Smooth muscle cell of the brain vasculature (primary cell): ENCODE data around the gene PRDM2.
A peak's percentile ranks its signal among the peaks of the same experiment; 100 is the strongest.
"Not testable (repeated sequence)": the region's sequence is repeated elsewhere in the genome, so short reads cannot be mapped to it uniquely, and the experiment has no call there.

ENCODE experiments used
- DNase-seq: peaks from one replicate; pipeline ENCODE4 v3.0.0-alpha.2; 2012; ENCODE audit warnings: low read depth, low spot score

Gene PRDM2

GRCh38 chr1:13697738-13698137, 2.2 kb upstream of the PRDM2 start:
- no peak for DNase-seq

GRCh38 chr1:13699510-13699909, 478 bp upstream of the PRDM2 start:
- DNase-seq = no peak

- DNase-seq = no peak
Measured at GRCh38 chr1:13700521-13701270, 708 bp downstream of the PRDM2 start.

GRCh38 chr1:13701271-13701640, 1.3 kb downstream of the PRDM2 start:
- DNase-seq = no peak

GRCh38 chr1:13702425-13703127, 2.6 kb downstream of the PRDM2 start:
- no peak for DNase-seq

DNA sequence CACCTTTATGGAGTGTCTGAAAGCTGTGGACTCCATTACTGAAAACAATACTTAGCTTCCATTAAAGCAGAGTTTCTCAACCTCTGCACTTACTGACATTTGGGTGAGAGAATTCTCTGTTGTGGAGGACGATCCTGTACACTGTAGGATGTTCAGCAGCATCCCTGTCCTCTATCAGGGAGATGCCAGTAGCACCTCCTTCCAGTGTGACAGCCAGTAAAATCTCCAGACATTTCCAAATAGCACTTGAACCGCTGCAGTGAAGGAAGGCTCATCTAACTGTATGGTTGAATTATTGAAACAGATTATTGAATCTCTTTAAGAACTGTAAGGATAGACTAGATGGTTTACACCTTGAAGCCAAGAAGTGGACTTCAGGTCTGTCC, 3.1 kb downstream of the PRDM2 start:
- no peak for DNase-seq

- DNase-seq = no peak
Measured at GRCh38 chr1:13703558-13704490, 3.8 kb downstream of the PRDM2 start.

- DNase-seq = no peak
Measured at GRCh38 chr1:13706046-13706445, 6.1 kb downstream of the PRDM2 start.

- DNase-seq = no peak
Measured at GRCh38 chr1:13707164-13707563, 7.2 kb downstream of the PRDM2 start.

DNA sequence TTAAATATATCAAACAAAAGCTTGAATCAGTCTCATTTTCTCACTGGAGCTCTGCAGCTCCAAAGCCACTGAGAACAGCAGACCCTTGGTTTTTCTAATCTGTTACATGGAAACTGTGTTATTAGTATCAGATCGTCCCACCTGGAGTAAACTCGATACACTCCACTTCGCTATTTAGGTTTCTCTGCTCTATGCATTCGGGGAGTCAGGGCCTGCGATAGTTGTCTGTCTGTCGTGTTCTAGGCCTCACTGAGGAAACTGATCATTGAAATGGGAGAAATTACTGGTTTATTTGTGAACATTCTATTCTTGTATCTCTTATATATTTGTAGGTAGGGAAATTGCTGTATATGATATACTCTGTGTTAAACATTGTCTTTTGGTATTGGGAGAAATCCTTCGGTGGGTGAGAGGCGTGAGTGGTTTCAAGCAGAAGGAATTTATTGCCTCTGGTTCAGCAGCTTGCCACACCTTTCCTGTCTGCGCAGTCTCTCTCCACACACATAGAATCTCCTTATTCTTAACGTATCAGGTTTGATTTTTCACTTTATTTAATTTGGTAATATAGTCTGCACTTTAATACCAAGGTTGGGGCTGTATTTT, 8.5 kb downstream of the PRDM2 start:
- DNase-seq = no peak

DNA sequence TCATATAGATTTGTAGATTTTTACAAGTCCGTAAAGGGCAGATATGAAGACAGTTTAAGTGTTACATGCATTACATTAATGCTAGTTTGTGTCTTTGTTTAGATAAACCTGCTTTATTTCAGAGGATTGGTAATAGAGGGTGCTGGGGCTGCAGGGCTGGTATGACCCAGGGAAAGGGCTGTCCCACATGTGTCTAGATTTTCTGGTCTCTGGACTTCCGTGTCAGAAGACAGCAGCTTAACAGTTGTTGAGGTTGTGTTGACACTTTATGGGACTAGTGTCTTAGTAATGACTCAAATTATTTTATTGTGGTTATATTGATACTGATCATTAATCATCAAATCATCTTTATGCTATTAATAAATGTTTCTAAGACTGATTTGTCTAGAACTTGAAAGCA, 10.1 kb downstream of the PRDM2 start:
- DNase-seq = no peak

DNA sequence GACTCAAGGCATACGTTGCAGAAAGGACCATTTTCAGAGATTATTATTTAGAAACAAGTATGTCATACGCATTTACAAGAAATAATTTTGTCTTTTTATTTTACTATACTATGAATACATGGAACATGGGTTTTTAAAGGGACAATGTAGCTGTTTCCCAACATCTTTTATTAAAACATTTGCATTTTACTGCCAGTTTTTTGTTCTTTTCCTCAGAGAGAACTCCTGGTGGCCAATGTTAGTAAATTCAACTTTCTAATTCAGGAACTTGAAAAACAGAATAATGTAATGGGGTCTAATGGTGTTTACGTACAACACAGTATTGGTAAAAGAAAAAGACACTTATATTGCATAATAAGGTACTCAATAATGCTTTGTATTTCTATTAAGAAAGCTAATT, 14.9 kb downstream of the PRDM2 start:
- DNase-seq = no peak

GRCh38 chr1:13715616-13716287, 15.8 kb downstream of the PRDM2 start:
- DNase-seq = not testable (repeated sequence)

GRCh38 chr1:13722808-13723360, 22.9 kb downstream of the PRDM2 start:
- no peak for DNase-seq

- no peak for DNase-seq
Measured at GRCh38 chr1:13723810-13724209, 23.8 kb downstream of the PRDM2 start.

DNA sequence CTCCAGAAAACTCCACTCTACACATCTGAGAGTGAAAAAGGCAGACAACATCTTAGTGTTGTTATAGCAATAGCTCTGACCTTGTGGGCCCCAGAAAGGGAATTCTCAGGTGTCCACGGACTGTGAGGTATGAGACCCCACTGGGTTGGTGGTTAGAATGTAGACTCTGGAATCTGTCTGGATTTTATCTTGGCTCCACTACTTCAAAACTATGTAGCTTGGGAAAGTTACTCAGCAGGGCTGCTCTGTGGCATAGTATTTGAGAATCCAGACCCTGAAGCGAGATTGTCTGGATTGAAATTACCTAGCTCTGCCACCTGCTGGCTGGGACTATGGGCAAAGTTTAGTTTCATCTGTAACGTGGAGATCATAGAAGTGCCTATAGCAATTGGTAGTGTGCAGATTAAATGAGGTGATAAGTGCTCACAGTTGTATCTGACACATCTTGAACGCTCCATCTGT, 25.8 kb downstream of the PRDM2 start:
- DNase-seq = peak; percentile 17

- no peak for DNase-seq
Measured at GRCh38 chr1:13728091-13728715, 28.2 kb downstream of the PRDM2 start.

DNA sequence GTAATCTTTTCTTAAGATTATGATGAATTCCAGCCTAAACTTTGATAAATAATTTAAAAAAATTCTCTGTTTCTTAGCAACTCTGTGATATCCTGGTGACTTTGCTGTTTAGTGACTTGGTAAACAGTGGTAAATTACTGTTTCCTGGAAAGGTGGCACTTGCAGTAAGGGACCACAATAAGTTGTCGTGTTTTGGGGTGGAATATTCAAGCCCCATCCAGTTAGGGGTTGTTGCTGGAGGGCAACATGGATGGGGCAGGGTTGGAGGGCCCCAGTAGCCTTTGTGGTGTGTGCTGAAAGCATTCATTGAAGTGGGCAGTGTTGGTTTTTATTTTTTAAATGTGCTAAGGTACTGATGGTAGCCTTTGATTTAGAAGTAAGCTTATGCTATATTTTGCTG, 30.3 kb downstream of the PRDM2 start:
- DNase-seq = no peak

GRCh38 chr1:13730751-13731482, 30.9 kb downstream of the PRDM2 start:
- no peak for DNase-seq

GRCh38 chr1:13731897-13732296, 31.9 kb downstream of the PRDM2 start:
- DNase-seq = no peak
